DMS53 treated with DMSO at 0.1 percent for 48 hours (cell line): Measurements from ENCODE around the gene ZSCAN5A.
"Not testable (repeated sequence)": the region's sequence is repeated elsewhere in the genome, so short reads cannot be mapped to it uniquely, and the experiment has no call there.

ENCODE experiments used
- DNase-seq: peaks from one replicate; lab custom pipeline; 2025; ENCODE audit not compliant: unreplicated experiment; lab: John Stamatoyannopoulos, UW

The ZSCAN5A gene

GRCh38 chr19:56315077-56315828 is 614 bp upstream of the ZSCAN5A start:
- peak; percentile 94 for DNase-seq

DNA sequence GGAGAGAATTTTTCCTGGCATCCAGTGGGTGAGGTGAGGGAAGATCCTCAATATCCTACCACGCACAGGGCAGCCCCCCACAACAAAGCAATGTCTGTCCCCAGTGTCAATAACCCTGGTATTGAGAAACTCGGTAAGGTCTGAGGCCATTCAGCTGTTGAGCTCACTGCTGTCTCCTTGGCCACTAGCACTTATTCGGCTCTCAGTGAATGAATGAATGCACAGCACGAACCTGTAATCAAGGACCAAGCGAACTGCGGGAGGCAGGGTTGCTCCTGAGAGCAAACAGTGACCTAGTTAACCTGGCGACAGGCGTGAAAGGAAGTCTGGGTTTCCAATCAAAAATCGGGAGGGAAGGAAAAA is 640 bp downstream of the ZSCAN5A start:
- DNase-seq = no peak

DNA sequence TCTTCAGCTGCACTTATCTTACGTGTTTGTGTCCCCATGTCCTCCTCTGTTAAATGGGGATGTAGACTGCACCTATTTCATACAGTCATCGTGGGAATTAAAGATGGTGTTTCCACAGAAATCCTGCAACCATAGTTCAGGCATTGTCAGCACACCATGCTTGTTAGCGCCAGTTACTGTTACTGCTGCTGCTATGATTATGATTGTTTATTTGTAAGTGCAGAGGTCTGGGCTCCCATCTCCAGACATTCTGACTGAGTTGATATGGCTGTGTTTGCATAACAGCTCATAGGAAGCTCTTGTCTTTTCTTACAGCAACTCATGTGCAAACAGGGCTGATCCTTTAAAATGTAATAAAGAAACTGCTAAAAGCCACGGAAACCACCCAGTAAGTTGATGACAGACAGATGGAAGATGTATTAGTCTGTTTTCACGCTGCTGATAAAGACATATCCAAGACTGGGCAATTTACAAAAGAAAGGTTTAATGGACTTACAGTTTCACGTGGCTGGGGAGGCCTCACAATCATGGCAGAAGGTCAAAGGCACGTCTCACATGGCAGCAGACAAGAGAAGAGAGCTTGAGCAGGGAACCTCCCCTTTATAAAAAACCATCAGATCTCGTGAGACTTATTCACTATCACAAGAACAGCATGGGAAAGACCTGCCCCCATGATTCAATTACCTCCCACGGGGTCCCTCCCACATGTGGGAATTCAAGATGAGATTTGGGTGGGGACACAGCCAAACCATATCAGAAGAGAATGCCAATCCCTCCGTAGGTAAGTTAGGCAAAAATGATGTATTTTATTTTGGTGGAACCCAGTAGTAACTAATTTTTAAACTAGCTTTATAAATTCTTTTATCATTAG is 1.6 kb downstream of the ZSCAN5A start:
- no peak for DNase-seq

DNA sequence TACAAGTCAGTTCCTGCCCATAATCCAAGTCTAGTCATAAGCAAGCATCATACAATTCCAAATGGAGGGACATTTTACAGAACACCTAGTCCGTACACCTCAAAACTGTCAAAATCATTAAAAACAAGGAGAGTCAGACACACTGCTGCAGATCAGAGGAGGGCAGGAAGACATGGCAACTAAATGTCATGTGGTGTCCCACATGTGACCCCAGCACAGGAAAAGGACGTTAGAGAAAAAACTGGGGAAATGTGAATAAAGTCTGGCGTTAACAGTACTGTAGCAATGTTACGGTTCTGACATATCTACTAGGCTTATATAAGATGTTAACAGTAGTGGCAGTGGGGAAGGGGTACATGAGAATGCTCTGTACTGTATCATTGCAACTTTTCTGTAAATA is 2.3 kb downstream of the ZSCAN5A start:
- no peak for DNase-seq

- no peak for DNase-seq
These were observed 4.2 kb downstream of the ZSCAN5A start for GRCh38 chr19:56310462-56310861.

DNA sequence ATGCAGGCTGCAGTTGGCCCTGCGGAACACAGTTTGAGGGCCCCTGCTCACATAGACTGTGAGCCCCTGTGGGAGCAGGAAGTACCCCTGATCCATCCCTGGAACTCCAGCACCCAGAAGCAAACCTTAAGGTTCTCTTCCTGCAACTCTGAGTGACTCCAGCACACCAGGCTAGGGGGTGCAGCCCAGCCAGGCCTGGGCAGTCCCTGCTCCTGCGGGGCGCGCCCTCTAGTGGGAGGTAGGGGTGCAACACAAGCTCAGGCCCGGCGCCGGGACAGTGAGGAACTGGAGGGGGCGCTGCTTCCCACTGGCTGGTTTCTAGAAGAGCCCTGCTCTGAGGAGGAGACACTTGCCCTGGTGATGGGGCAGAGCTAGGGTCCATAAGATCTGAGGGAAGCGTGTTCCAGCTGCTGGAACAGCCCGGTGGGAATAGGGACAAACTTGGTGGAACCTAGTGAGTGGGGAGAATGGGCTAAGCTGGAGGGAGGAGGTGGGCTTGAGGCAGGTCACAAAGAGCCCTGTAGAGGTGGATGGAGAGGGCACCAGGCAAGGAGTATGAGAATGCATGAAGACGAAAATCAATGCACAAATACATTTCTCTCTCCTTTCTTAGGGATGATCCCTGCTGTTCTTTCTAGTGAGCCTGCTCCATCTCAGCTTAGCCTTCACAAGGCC is 5.0 kb downstream of the ZSCAN5A start:
- peak; percentile 10 for DNase-seq

DNA sequence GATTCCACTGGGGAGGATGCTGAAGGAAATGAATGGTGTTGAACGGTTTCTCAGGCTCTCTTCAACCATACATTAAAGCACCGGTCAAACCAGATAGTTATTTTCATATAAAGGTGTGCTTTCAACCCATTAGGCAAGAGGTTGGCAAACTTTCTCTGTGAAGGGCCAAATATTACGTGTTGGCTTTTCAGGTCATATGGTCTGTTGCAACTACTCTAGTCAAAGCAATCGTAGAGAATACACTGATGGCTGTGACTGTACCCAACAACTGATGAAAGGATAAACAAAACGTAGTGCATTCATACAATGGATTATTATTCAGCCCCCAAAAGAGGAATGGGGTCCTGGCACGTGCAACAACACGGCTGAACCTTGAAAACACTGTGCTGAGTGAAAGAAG is 5.8 kb downstream of the ZSCAN5A start:
- no peak for DNase-seq

- DNase-seq = not testable (repeated sequence)
These were observed 7.6 kb downstream of the ZSCAN5A start for GRCh38 chr19:56307062-56307461.

GRCh38 chr19:56306016-56306415 is 8.6 kb downstream of the ZSCAN5A start:
- DNase-seq = no peak

GRCh38 chr19:56304243-56304642 is 10.4 kb downstream of the ZSCAN5A start:
- no peak for DNase-seq

GRCh38 chr19:56301886-56302620 is 12.6 kb downstream of the ZSCAN5A start:
- no peak for DNase-seq

DNA sequence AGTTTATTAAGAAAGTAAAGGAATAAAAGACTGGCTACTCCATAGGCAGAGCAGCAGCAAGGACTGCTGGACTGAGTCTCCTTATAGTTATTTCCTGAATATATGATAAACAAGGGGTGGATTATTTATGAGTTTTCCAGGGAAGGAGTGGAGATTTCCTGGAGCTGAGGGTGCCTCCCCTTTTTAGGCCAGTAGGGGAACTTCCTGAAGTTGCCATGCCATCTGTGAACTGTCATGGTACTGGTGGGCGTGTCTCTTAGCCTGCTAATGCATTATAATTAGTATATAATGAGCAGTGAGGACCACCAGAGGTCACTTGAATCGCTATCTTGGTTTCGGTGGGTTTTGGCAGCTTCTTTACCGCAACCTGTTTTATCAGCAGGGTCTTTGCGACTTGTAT is 13.5 kb downstream of the ZSCAN5A start:
- DNase-seq = no peak

- DNase-seq = no peak
These were observed 15.0 kb downstream of the ZSCAN5A start for GRCh38 chr19:56299688-56300087.

DNA sequence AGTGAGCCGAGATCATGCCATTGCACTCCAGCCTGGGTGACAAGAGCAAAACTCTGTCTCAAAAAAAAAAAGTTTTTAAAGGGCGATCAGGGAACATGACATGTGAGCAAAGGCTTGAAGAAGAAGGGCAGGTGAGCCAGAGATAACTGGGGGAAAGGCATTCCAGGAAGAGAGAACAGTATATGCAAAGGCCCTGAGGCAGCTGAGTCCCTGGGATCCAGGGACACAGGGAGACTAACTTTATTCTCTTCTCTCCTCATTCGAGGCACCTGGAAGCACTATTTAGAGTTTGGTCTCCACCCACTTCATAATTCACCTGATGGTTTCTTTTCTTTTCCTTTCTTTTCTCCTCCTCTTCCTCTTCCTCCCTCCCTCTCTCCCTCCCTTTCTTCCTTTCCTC is 17.6 kb downstream of the ZSCAN5A start:
- DNase-seq = no peak

DNA sequence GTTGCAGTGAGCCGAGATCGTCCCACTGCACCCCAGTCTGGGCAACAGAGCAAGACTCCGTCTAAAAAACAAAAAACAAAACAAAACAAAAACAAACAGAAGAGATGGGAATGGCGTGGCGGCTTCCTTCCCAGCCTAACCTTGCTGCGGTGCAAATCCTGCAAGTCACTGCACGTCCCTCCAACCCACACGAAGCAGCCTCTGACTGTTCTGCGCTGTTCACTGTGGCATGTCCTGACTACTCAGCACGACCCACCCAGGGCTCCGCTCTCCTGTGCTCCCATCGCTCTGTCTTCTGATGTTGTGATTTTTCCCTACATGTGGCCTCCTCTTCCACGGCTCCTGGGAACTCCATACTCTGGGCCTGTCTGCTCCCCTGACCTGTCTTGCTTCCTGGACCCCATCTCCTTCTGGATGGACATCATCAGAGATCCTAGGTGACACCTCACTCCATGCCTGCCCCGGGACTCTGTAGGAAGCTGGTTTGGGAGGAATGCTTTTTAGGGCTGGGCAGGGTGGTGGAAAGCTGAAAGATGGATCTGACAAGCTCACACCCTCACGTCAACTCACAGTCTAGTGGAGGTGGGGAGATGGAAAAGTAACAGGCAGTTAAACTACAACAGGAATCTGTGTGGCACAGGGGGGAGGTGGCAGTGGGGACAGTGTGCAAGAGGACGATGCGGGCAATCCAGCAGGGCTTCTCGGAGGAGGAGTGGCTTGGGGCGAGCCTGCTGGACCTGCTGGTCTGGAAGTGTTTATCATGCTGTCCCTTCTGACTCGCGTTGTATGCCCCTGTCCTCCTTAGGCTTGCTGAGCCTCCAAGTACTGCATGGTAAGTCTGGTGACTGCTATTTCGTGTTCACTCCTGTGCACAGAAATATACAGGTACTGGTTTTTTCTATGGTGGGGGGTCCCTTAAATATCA is 18.8 kb downstream of the ZSCAN5A start:
- no peak for DNase-seq

DNA sequence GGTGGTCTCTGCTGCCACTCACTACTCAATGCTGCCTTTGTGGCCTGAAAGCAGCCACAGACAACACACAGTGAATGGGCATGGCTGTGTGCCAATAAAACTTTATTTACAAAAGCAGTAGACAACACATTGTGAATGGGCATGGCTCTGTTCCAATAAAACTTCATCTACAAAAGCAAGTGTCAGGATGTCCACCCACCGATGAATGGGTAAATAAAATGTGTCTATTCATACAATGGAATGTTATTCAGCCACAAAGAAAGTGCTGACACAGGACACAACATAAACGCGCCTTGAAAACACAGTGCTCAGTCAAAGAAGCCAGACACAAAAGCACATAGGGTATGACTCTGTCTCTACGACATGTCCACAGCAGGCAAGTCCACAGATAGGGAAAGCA is 20.1 kb downstream of the ZSCAN5A start:
- DNase-seq = no peak

DNA sequence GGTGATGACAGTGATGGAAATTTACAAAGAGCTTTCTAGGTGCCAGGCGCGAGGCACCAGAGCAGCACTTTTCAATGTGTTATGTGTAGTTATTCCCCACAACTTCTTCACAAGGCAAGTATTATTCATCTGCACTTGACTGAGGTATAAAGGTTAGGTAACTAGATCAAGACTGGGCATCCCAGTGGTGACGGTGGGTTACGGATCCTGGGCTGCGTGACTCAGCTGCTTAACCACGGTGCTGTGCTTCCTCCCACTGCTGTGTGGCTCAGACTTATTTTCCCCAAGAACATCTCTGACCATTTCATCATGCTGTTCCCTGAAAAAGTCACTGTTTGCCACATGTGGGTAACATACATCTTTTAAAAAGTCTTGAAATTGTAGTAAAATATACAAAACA is 22.8 kb downstream of the ZSCAN5A start:
- no peak for DNase-seq

DNA sequence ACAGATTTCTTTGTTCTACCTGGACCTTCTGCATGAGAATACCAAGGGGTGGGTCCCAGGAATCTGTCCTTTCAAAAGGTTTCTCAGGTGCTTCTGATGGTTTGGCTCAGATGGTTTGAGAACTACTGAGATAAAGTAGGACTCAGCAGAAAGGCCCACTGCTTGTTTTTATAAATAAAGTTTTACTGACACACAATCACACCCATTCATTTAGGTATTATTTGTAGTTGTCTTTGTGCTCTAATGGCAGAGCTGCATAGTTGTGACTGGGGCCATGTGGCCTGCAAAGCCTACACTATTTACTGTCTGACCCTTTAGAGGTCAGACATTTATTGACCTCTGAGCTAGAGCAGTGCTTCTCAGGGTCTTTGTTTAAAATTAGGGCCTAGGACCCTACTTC is 24.5 kb downstream of the ZSCAN5A start:
- no peak for DNase-seq

DNA sequence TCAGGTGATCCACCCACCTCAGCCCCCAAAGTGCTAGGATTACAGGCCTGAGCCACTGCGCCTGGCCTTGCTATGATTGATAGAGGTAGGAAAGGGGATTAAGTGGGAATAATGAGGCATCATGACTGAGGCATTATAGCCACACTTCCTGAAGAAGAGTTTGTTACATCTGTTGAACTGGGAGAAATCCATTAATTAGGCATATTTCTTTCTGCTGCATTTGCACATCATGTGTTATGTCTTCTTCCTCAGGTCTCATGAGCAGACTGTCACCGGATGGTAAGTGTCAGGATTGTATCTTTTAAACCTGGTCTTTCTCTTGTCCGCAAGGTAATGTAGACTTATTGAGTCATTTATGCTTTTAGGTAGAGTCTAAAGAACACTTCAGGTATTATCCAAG is 29.9 kb downstream of the ZSCAN5A start:
- DNase-seq = no peak

GRCh38 chr19:56282809-56283208 is 31.8 kb downstream of the ZSCAN5A start:
- no peak for DNase-seq
